Measurements from ENCODE around the gene WT1. TPM values are rescaled to one million over a fixed set of nuclear protein-coding genes. Genes with fewer than 3 reads are reported as not detected.

Gene WT1
- total and polyA plus RNA-seq, 9 donors, result 28.2 to 171 (median 73.8) TPM

DNA sequence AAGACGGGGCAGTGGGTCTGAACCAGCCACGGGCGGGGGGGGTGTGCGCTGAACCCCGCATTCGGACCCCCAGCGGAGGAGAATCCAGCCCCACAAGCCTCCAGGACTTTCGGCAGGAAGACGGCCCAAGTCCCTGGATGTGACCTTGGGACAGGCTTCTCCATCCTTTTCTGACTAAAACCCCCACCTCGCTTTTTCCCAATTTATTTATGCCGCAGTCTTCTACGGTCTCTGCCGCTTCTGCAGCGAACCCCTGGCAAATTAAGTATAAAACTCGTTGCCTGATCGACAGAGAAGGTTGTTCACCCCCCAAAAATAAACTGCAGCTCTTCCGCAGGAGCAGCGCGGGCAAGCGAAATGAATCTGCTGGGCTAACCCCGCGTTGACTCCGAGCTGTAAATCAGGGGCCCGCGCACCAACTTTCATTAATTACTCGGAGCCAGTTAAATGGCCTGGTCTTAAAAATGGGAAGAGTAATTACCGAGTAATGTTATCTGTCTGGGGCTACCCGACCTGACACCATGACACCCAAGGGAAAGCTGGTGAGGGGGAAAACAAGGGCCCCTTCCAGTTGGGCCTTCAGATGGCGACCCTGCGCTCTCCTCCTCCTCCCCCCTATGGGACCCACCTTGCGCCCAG is 6.6 kb downstream of the WT1 start:
- no peaks in the 10 kb centered on the region for H3K36me3 ChIP-seq
- no peaks in the 10 kb centered on the region for H3K9me3 ChIP-seq
- DNase-seq, result peak in 1 of 5 donors; percentile 24
- intact Hi-C loops (cut with DNase I), result no loop called here
- peaks cover 18% of the 10 kb centered on the region for H3K4me1 ChIP-seq (ENCODE audit: insufficient read depth)
- H3K27me3 ChIP-seq, result no peaks in the 10 kb centered on the region
- H3K27ac ChIP-seq, result peak overlapping the region; percentile 63 to 94
- TF ChIP-seq, protein P1, sequence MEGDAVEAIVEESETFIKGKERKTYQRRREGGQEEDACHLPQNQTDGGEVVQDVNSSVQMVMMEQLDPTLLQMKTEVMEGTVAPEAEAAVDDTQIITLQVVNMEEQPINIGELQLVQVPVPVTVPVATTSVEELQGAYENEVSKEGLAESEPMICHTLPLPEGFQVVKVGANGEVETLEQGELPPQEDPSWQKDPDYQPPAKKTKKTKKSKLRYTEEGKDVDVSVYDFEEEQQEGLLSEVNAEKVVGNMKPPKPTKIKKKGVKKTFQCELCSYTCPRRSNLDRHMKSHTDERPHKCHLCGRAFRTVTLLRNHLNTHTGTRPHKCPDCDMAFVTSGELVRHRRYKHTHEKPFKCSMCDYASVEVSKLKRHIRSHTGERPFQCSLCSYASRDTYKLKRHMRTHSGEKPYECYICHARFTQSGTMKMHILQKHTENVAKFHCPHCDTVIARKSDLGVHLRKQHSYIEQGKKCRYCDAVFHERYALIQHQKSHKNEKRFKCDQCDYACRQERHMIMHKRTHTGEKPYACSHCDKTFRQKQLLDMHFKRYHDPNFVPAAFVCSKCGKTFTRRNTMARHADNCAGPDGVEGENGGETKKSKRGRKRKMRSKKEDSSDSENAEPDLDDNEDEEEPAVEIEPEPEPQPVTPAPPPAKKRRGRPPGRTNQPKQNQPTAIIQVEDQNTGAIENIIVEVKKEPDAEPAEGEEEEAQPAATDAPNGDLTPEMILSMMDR (IDR thresholded peaks at IDR 0.05), result no peak
- TF ChIP-seq EP300 (IDR thresholded peaks at IDR 0.05) (no peak), POLR2A (IDR thresholded peaks at IDR 0.05) (no peak)
- peak overlapping the region; percentile 87 for H3K4me3 ChIP-seq
- WGBS, 3 donors, result 44 to 63% (median 46%) methylated on average over 31 of the region's 31 CpGs

GRCh38 chr11:32427935-32428664 is 7.2 kb downstream of the WT1 start:
- H3K9me3 ChIP-seq, result no peaks in the 10 kb centered on the region
- peak in 4 of 5 donors; percentile 35 to 52 (median 44) for DNase-seq
- TF ChIP-seq, protein P1 (IDR thresholded peaks at IDR 0.05), result no peak
- TF ChIP-seq POLR2A (IDR thresholded peaks at IDR 0.05) (no peak), EP300 (IDR thresholded peaks at IDR 0.05) (no peak)
- peak overlapping the region; percentile 87 for H3K4me3 ChIP-seq
- peak overlapping the region; percentile 63 to 94 for H3K27ac ChIP-seq
- no peaks in the 10 kb centered on the region for H3K36me3 ChIP-seq
- WGBS, 3 donors, result 55 to 71% (median 64%) methylated on average over 39 to 41 of the region's 41 CpGs
- no peaks in the 10 kb centered on the region for H3K27me3 ChIP-seq
- intact Hi-C loops (cut with DNase I), result no loop called here
- peaks cover 18% of the 10 kb centered on the region for H3K4me1 ChIP-seq (ENCODE audit: insufficient read depth)

- Histone ChIP-seq H3K27me3 (no peaks in the 10 kb centered on the region), H3K27ac (peak overlapping the region; percentile 63 to 94), H3K4me1 (ENCODE audit: insufficient read depth) (peaks cover 18% of the 10 kb centered on the region), H3K4me3 (peak overlapping the region; percentile 87), H3K36me3 (no peaks in the 10 kb centered on the region), H3K9me3 (no peaks in the 10 kb centered on the region)
- no peak for TF ChIP-seq POLR2A (IDR thresholded peaks at IDR 0.05)
- TF ChIP-seq EP300 (IDR thresholded peaks at IDR 0.05), result no peak
- TF ChIP-seq, protein P1 (IDR thresholded peaks at IDR 0.05), result no peak
- DNase-seq, result no peak
- WGBS, 3 donors, result 24 to 55% (median 43%) methylated on average over 17 to 18 of the region's 18 CpGs
- intact Hi-C loops (cut with DNase I), result no loop called here
Measured at GRCh38 chr11:32427616-32427934, 7.8 kb downstream of the WT1 start.

- Histone ChIP-seq H3K36me3 (no peaks in the 10 kb centered on the region), H3K27me3 (no peaks in the 10 kb centered on the region), H3K9me3 (no peaks in the 10 kb centered on the region), H3K27ac (peak overlapping the region; percentile 63 to 94), H3K4me1 (ENCODE audit: insufficient read depth) (peaks cover 14% of the 10 kb centered on the region), H3K4me3 (peak overlapping the region; percentile 87)
- peak; percentile 89 to 94 (median 93) for DNase-seq
- TF ChIP-seq, protein P1 (IDR thresholded peaks at IDR 0.05), result no peak
- TF ChIP-seq EP300 (IDR thresholded peaks at IDR 0.05), result no peak
- intact Hi-C loops (cut with DNase I), result no loop called here
- 11 to 15% (median 14%) methylated on average over 56 to 59 of the region's 59 CpGs for WGBS, 3 donors
Measured at GRCh38 chr11:32426819-32427615, 8.3 kb downstream of the WT1 start.
